Activated naive CD8-positive, alpha-beta T cell treated with anti-CD3 and anti-CD28 coated beads, Interleukin-2, amount 50 U/mL, for 16 hours (primary cell): Measurements from ENCODE around the gene OXLD1.

Experiments used
- DNase-seq: peaks from one replicate; pipeline ENCODE4 v3.0.0-alpha.2; 2020; ENCODE audit warnings: low read depth, low spot score

The OXLD1 gene

DNA sequence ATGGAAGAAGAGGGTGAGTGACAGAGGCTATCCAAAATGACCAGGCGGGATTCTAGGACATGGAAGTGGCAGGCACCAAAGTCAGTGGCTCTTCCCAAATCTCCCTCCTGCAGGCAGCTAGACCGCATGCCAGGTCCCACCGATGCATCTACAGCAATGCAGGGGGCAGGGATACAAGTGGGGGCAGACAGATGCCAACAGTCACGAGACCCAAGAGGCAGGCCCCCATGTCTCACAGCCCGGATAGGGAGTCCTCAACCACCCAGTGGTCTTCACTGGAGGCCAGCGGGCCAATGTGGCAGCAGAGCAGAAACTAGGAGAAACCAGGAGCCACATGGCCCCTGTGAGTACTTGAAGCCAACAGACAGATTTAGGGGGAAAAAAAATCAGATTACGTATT is 49.5 kb downstream of the OXLD1 start:
- DNase-seq: no peak

DNA sequence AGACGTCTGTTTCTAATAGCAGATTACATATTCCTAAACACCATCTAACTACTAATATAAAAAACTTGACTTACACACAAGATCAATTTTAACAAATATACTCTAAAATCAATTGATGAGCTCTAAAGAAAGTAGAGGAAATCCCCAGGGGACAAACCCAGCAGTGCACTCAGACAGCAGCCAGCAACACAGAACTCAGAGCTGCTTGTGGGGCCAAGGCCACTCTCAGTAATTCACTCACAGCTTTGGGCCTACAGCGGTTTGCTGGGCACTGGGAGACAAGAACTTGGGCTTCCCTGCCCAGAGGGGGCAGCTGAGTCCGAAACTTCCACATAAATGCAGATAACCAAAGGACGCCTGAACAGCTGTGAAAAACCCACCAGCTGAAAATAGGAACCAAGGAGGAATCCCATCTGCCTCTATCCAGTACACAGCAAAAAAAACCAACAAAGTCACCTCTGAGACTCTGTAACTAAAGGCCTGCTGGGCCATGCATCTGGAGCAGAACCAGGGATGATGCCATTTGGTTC is 50.9 kb downstream of the OXLD1 start:
- no peak for DNase-seq
